ENCODE results near the gene TOPAZ1.

- TF ChIP-seq CTCF (IDR thresholded peaks at IDR 0.05) (no peak), POLR2A (IDR thresholded peaks at IDR 0.05) (no peak)
Observed at GRCh38 chr3:44359146-44359751, 117.6 kb downstream of the TOPAZ1 start.
